Heart left ventricle (tissue), 16 donors: Measurements from ENCODE around the gene CFAP46. TPM values are rescaled to one million over a fixed set of nuclear protein-coding genes. Genes with fewer than 3 reads are reported as not detected.
"Not testable (repeated sequence)": the region's sequence is repeated elsewhere in the genome, so short reads cannot be mapped to it uniquely, and the experiment has no call there.

Experiments used
- ATAC-seq, 4 donors: fragments of 200-7000 bp; cut with Tn5 transposase; one replicate each; pipeline ENCODE4 v1.9.1; 2020 to 2022; ENCODE audit warnings: moderate library complexity in 4 of 4, mild to moderate bottlenecking in 3 of 4, moderate number of reproducible peaks in 1 of 4
- DNase-seq, 5 donors: peaks; one replicate each; pipeline ENCODE4 v3.0.0-alpha.2; 2020
- H3K27ac ChIP-seq, 12 donors: fragments of 200-600 bp; sonication (generic) in 4 of 12; one replicate each; pipeline versions ENCODE4 v1.5.0 to v1.8.0; 2016 to 2022; ENCODE audit warnings: mild to moderate bottlenecking in 2 of 12
- H3K27me3 ChIP-seq, 9 donors: fragments of 200-600 bp; sonication (generic) in 2 of 9; one replicate each; pipeline versions ENCODE4 v1.5.1 to v1.8.0; 2016 to 2022; ENCODE audit warnings: mild to moderate bottlenecking in 3 of 9
- H3K36me3 ChIP-seq, 9 donors: fragments of 200-600 bp; sonication (generic) in 2 of 9; one replicate each; pipeline versions ENCODE4 v1.5.0 to v1.8.0; 2018 to 2022; ENCODE audit warnings: mild to moderate bottlenecking in 2 of 9
- H3K4me1 ChIP-seq, 12 donors: fragments of 200-600 bp; sonication (generic) in 4 of 12; one replicate each; pipeline versions ENCODE4 v1.5.0 to v1.8.0; 2016 to 2022; ENCODE audit warnings: mild to moderate bottlenecking in 3 of 12
- H3K4me3 ChIP-seq, 12 donors: fragments of 200-600 bp; sonication (generic) in 4 of 12; one replicate each; pipeline versions ENCODE4 v1.5.0 to v1.8.0; 2017 to 2022; ENCODE audit warnings: mild to moderate bottlenecking in 9 of 12, moderate library complexity in 4 of 12
- H3K9me3 ChIP-seq, 12 donors: fragments of 200-600 bp; sonication (generic) in 4 of 12; one replicate each; pipeline versions ENCODE4 v1.5.0 to v1.8.0; 2016 to 2022; ENCODE audit warnings: mild to moderate bottlenecking in 1 of 12
- CTCF ChIP-seq, 12 donors: fragments of 200-600 bp; sonication (generic) in 4 of 12; IDR thresholded peaks; one replicate each; pipeline versions ENCODE4 v1.5.0 to v1.8.0; 2018 to 2022; ENCODE audit warnings: antibody characterized with exemption in 12 of 12, mild to moderate bottlenecking in 5 of 12
- POLR2A ChIP-seq, 2 donors: fragments of 450-650 bp; IDR thresholded peaks; one replicate each; pipeline ENCODE4 v1.6.1; 2017; ENCODE audit warnings: antibody characterized with exemption in 2 of 2, mild to moderate bottlenecking in 2 of 2, moderate library complexity in 2 of 2
- WGBS, 4 donors: extraction: QIAGEN DNeasy Blood & Tissue Kit in 2 of 4; methylation state at CpG; one replicate each; pipeline versions ENCODE4 v1.1.5 to v1.1.7; 2013 to 2018; 5-methylcytosine and 5-hydroxymethylcytosine counted together
- intact Hi-C, 10 donors: fragments of 100-400 bp; cut with DNase I; formaldehyde crosslinking; loops; one replicate each; pipeline versions ENCODE4 v1.11.1 to v1.14.2; 2022
- polyA plus RNA-seq, 2 donors: library from polyadenylated mRNA; stranded (reverse); fragments of 200-250 nt; gene quantifications; one replicate each; pipeline ENCODE4 v1.2.3, GENCODE V29; 2013
- total RNA-seq, 9 donors: library from RNA; depleted of rRNA in 2 of 9; stranded (reverse); fragments of >200 nt in 2 of 9; fragmentation: NEBNext Ultra II Directional in 3 of 9; extraction: Animal tissue kit (Norgen Biotek cat#: 25700) in 3 of 9; gene quantifications; one replicate each; pipeline versions ENCODE4 v1.1.0 to v1.2.4, GENCODE V29; 2016 to 2023
- donor health status: ischemic (EF 13 %, LVEDD 7.1; RV severe dilation, severe dysfunction).
- donor health status: healthy with polysubstance abuse.
- donor health status: DM: no; HTN: yes; CAD: no.
- donor health status: DM: no; HTN: no; CAD: no.
- donor health status: ischemic (EF 25% LVEDD 6.9; RV normal size, moderate dysfunction).
- donor health status: ischemic (EF 25% LVEDD 5.7; RV mildly dilated, moderate dysfunction).
- donor health status: healthy.
- donor health status: DM: yes; HTN: yes; CAD: no.
- donor health status: ischemic (EF 35%, LVEDD 5.7; RV mildly dilated, moderate dysfunction).
- donor health status: nonischemic (EF 11% LVEDD 7.7; RV severe dilation, severe dysfunction).
- donor health status: DM: yes; HTN: yes; CAD: no.
- donor health status: PGD.
- donor health status: ischemic (EF 29% LVEDD 5.4; RV normal size, mild dysfunction).
- donor health status: nonischemic (EF 23%, LVEDD 6.1; RV moderate dilation, normal function).

Gene CFAP46
- total and polyA plus RNA-seq, 11 donors, result 0.61 to 1.8 (median 0.95) TPM

GRCh38 chr10:132828681-132829080 lies 113.7 kb downstream of the CFAP46 start:
- no peak for DNase-seq

GRCh38 chr10:132827861-132828539 lies 114.4 kb downstream of the CFAP46 start:
- no peak for ATAC-seq
- no peaks in the 10 kb centered on the region for H3K4me1 ChIP-seq
- H3K27me3 ChIP-seq, result peaks cover 0 to 26% (median 5%) of the 10 kb centered on the region in 9 donors
- no peak for DNase-seq
- no peaks in the 10 kb centered on the region for H3K36me3 ChIP-seq
- no peak overlapping the region for H3K27ac ChIP-seq
- intact Hi-C loops, result no loop called here
- H3K9me3 ChIP-seq, result no peaks in the 10 kb centered on the region
- 80 to 85% (median 85%) methylated on average over 29 of the region's 29 CpGs for WGBS, 4 donors
- TF ChIP-seq POLR2A (IDR thresholded peaks at IDR 0.05) (no peak), CTCF (IDR thresholded peaks at IDR 0.05) (no peak)
- H3K4me3 ChIP-seq, result no peak overlapping the region

More at GRCh38 chr10:132828681-132829080, 113.7 kb downstream of the CFAP46 start:
- no peak for TF ChIP-seq CTCF (IDR thresholded peaks at IDR 0.05)
- no peak for TF ChIP-seq POLR2A (IDR thresholded peaks at IDR 0.05)
- intact Hi-C loops, result no loop called here
- WGBS, 4 donors, result 90 to 94% (median 93%) methylated on average over 20 of the region's 20 CpGs
- H3K4me1 ChIP-seq, result no peaks in the 10 kb centered on the region
- no peak for ATAC-seq
- no peaks in the 10 kb centered on the region for H3K36me3 ChIP-seq
- peaks cover under 1 to 33% (median 8%) of the 10 kb centered on the region in 9 donors for H3K27me3 ChIP-seq
- no peak overlapping the region for H3K27ac ChIP-seq
- no peaks in the 10 kb centered on the region for H3K9me3 ChIP-seq
- no peak overlapping the region for H3K4me3 ChIP-seq

- no peak for TF ChIP-seq POLR2A (IDR thresholded peaks at IDR 0.05)
- TF ChIP-seq CTCF (IDR thresholded peaks at IDR 0.05), result no peak
- intact Hi-C loops, result no loop called here
- H3K9me3 ChIP-seq, result no peaks in the 10 kb centered on the region
- H3K27ac ChIP-seq, result no peak overlapping the region
- no peaks in the 10 kb centered on the region for H3K4me1 ChIP-seq
- no peak overlapping the region for H3K4me3 ChIP-seq
- H3K27me3 ChIP-seq, result peaks cover 0 to 20% (median 0%) of the 10 kb centered on the region in 9 donors
- WGBS, 4 donors, result 78 to 85% (median 81%) methylated on average over 13 of the region's 13 CpGs
- ATAC-seq (no peak), DNase-seq (no peak)
- no peaks in the 10 kb centered on the region for H3K36me3 ChIP-seq
These were observed 115.0 kb downstream of the CFAP46 start for GRCh38 chr10:132827423-132827789.

GRCh38 chr10:132826524-132827422 lies 115.6 kb downstream of the CFAP46 start:
- intact Hi-C loops, result no loop called here
- Histone ChIP-seq H3K27me3 (peaks cover 0 to 14% (median 0%) of the 10 kb centered on the region in 9 donors), H3K4me1 (no peaks in the 10 kb centered on the region), H3K9me3 (no peaks in the 10 kb centered on the region), H3K36me3 (no peaks in the 10 kb centered on the region), H3K4me3 (no peak overlapping the region), H3K27ac (no peak overlapping the region)
- TF ChIP-seq CTCF (IDR thresholded peaks at IDR 0.05), result no peak
- no peak for TF ChIP-seq POLR2A (IDR thresholded peaks at IDR 0.05)
- 91 to 93% (median 92%) methylated on average over 32 to 36 of the region's 36 CpGs for WGBS, 4 donors
- DNase-seq, result peak in 1 of 5 donors; percentile 12
- no peak for ATAC-seq

- H3K27me3 ChIP-seq, ATAC-seq, H3K9me3 ChIP-seq, H3K27ac ChIP-seq, H3K4me3 ChIP-seq, intact Hi-C loops, H3K4me1 ChIP-seq, H3K36me3 ChIP-seq, DNase-seq: not testable (repeated sequence)
- WGBS, 4 donors, result 93 to 95% (median 95%) methylated on average over 30 to 34 of the region's 34 CpGs
These were observed 116.4 kb downstream of the CFAP46 start for GRCh38 chr10:132825783-132826523.
